Nephron (organoid): ENCODE measurements around the gene ST8SIA4.

Experiments used
- H3K27ac Mint-ChIP-seq, 3 experiments: 2 replicates each; pipeline ENCODE4 v1.8.0; 2020; ENCODE audit warnings: mixed read lengths in 3 of 3, mild to moderate bottlenecking in 2 of 3, moderate library complexity in 1 of 3
- H3K27me3 Mint-ChIP-seq: 2 replicates; pipeline ENCODE4 v1.8.0; 2021; ENCODE audit warnings: low read depth, mild to moderate bottlenecking, moderate library complexity, mixed read lengths
- H3K36me3 Mint-ChIP-seq: 2 replicates; pipeline ENCODE4 v1.8.0; 2020; ENCODE audit warnings: low read depth, mixed read lengths
- H3K4me1 Mint-ChIP-seq: 2 replicates; pipeline ENCODE4 v1.8.0; 2020; ENCODE audit warnings: mixed read lengths
- H3K4me3 Mint-ChIP-seq, 3 experiments: 2 replicates each; pipeline ENCODE4 v1.8.0; 2020; ENCODE audit warnings: mild to moderate bottlenecking in 3 of 3, mixed read lengths in 3 of 3, moderate library complexity in 2 of 3
- H3K9me3 Mint-ChIP-seq: 2 replicates; pipeline ENCODE4 v1.8.0; 2020; ENCODE audit warnings: mixed read lengths
- TF ChIP-seq, protein P1 (sequence below), 3 experiments: fragments of 200-600 bp; sonication (generic); IDR thresholded peaks; one replicate each; pipeline ENCODE4 v1.5.0; 2021; ENCODE audit warnings: antibody characterized with exemption in 3 of 3; ENCODE audit not compliant: unreplicated experiment in 3 of 3

ST8SIA4 gene

DNA sequence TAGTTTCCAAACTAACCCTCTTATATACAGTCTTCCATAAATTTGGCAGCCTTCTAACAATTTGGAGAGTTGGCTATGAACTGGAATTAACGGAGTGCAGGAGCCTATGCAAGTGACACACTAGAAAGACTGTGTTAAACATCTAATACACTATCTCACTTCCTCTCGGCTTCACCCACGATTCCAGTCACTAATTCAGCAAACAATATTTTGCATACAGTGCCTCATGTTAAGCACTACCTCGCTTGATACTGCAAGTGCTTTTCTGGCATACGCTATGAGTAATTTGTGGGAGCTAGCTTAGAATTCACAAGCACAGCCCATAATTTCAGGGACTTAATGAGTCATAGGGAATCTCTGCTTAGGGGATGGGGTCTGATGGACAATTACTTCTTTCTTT, 102.5 kb downstream of the ST8SIA4 start:
- H3K9me3 Mint-ChIP-seq, result no peaks in the 10 kb centered on the region
- no peak overlapping the region for H3K4me3 Mint-ChIP-seq
- TF ChIP-seq, protein P1, sequence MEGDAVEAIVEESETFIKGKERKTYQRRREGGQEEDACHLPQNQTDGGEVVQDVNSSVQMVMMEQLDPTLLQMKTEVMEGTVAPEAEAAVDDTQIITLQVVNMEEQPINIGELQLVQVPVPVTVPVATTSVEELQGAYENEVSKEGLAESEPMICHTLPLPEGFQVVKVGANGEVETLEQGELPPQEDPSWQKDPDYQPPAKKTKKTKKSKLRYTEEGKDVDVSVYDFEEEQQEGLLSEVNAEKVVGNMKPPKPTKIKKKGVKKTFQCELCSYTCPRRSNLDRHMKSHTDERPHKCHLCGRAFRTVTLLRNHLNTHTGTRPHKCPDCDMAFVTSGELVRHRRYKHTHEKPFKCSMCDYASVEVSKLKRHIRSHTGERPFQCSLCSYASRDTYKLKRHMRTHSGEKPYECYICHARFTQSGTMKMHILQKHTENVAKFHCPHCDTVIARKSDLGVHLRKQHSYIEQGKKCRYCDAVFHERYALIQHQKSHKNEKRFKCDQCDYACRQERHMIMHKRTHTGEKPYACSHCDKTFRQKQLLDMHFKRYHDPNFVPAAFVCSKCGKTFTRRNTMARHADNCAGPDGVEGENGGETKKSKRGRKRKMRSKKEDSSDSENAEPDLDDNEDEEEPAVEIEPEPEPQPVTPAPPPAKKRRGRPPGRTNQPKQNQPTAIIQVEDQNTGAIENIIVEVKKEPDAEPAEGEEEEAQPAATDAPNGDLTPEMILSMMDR (IDR thresholded peaks at IDR 0.05; ENCODE audit: unreplicated experiment in 3 of 3), result no peak
- no peaks in the 10 kb centered on the region for H3K4me1 Mint-ChIP-seq
- no peaks in the 10 kb centered on the region for H3K36me3 Mint-ChIP-seq
- H3K27me3 Mint-ChIP-seq, result no peaks in the 10 kb centered on the region
- no peak overlapping the region for H3K27ac Mint-ChIP-seq

GRCh38 chr5:100799166-100799565, 103.9 kb downstream of the ST8SIA4 start:
- no peak overlapping the region for H3K27ac Mint-ChIP-seq

DNA sequence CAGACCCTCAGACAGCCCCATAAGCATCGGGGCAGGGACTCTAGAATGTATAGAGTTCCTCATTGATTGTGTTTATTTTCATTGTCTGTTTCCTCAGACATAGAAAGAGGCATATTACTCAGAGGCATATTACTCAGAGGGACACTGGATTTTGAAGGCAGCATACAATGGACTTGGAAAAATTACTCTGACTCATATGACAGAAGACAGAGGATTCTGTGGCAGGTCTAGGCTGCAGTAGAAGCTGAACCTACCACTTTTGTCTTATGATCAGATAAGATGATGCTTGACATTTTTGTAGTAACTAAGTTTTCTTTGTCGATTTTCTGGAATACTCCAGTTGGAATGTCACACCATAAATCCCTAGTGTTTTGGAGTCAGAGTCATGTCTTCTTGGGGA, 105.2 kb downstream of the ST8SIA4 start:
- Mint-ChIP-seq H3K4me1 (no peaks in the 10 kb centered on the region), H3K9me3 (no peaks in the 10 kb centered on the region)
- TF ChIP-seq, protein P1 (IDR thresholded peaks at IDR 0.05; ENCODE audit: unreplicated experiment in 3 of 3), result no peak

More at GRCh38 chr5:100799166-100799565, 103.9 kb downstream of the ST8SIA4 start:
- Mint-ChIP-seq H3K36me3 (no peaks in the 10 kb centered on the region), H3K4me1 (no peaks in the 10 kb centered on the region), H3K27me3 (no peaks in the 10 kb centered on the region), H3K4me3 (no peak overlapping the region), H3K9me3 (no peaks in the 10 kb centered on the region)
- TF ChIP-seq, protein P1 (IDR thresholded peaks at IDR 0.05; ENCODE audit: unreplicated experiment in 3 of 3), result no peak

GRCh38 chr5:100796851-100797250, 106.2 kb downstream of the ST8SIA4 start:
- Mint-ChIP-seq H3K4me3 (no peak overlapping the region), H3K27ac (no peak overlapping the region), H3K9me3 (no peaks in the 10 kb centered on the region), H3K36me3 (no peaks in the 10 kb centered on the region), H3K4me1 (no peaks in the 10 kb centered on the region), H3K27me3 (no peaks in the 10 kb centered on the region)
- TF ChIP-seq, protein P1 (IDR thresholded peaks at IDR 0.05; ENCODE audit: unreplicated experiment in 3 of 3), result no peak

More for the DNA sequence above, 105.2 kb downstream of the ST8SIA4 start:
- H3K4me3 Mint-ChIP-seq, result no peak overlapping the region
- H3K36me3 Mint-ChIP-seq, result no peaks in the 10 kb centered on the region
- H3K27me3 Mint-ChIP-seq, result no peaks in the 10 kb centered on the region
- no peak overlapping the region for H3K27ac Mint-ChIP-seq

GRCh38 chr5:100794844-100795243, 108.2 kb downstream of the ST8SIA4 start:
- TF ChIP-seq, protein P1 (IDR thresholded peaks at IDR 0.05; ENCODE audit: unreplicated experiment in 3 of 3), result no peak
- Mint-ChIP-seq H3K27me3 (no peaks in the 10 kb centered on the region), H3K36me3 (no peaks in the 10 kb centered on the region), H3K9me3 (no peaks in the 10 kb centered on the region), H3K4me1 (peaks cover 9% of the 10 kb centered on the region), H3K4me3 (no peak overlapping the region), H3K27ac (no peak overlapping the region)

GRCh38 chr5:100794218-100794617, 108.9 kb downstream of the ST8SIA4 start:
- Mint-ChIP-seq H3K9me3 (no peaks in the 10 kb centered on the region), H3K4me1 (peaks cover 9% of the 10 kb centered on the region), H3K27ac (no peak overlapping the region), H3K27me3 (no peaks in the 10 kb centered on the region), H3K36me3 (no peaks in the 10 kb centered on the region), H3K4me3 (no peak overlapping the region)
- TF ChIP-seq, protein P1 (IDR thresholded peaks at IDR 0.05; ENCODE audit: unreplicated experiment in 3 of 3), result no peak
